ENCODE data around the gene GPR35.
"Not testable (repeated sequence)": the region's sequence is repeated elsewhere in the genome, so short reads cannot be mapped to it uniquely, and the experiment has no call there.

The GPR35 gene

GRCh38 chr2:240642806-240643092 lies 17.5 kb downstream of the GPR35 start:
- no peak for DNase-seq

DNA sequence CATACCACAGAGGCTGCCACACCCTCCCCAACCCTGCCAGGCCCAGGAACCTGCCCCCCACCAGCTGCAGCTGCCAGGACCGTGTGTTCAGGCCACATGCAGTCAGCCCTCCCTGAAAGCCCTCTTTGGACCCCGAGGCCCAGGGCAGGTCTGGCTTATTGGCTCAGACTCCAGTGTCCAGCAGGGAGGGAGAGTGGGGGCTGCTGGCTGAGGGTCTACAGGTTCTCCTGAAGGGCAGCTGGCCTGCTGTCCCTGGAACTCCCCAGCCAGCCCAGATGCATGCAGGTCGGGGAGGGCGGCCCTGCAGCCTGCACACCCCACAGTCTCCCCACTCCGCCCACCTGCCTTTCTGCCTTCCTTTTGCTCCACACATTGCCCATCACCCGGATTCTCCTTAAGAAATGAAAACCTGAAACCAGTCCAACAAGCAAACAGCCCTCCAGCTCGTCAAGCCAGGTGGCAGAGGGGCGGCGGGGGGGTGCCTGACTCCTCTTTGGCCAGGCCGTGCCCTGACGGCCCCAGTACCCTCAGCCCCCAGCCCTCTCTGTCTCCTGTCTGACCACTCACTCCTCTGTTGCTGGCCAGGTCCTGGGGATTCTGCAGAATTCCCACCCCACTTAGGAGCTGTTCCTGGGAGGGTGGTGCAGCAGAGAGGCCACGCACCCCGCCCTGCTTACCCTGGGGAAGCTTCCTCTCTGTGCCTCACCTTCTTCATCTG lies 18.0 kb downstream of the GPR35 start:
- DNase-seq, result no peak

DNA sequence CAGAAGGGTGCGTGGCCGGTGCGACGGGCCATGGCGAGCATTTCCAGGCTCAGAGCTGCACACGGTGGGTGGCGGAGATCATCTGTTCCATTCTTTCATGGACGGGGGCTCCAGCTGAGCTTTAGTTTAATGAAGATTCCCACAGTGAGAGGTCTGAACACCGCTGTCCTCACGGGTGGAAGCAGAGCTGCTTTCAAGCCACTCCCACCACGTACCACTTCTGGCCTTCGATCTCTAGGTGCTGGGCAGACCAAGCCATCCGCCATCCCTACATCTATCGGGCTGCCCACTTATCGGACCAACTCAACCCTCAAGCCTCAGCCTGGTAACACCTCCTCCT lies 18.5 kb downstream of the GPR35 start:
- DNase-seq, result no peak

- DNase-seq, result no peak
These were observed 18.9 kb downstream of the GPR35 start for GRCh38 chr2:240644171-240644651.

DNA sequence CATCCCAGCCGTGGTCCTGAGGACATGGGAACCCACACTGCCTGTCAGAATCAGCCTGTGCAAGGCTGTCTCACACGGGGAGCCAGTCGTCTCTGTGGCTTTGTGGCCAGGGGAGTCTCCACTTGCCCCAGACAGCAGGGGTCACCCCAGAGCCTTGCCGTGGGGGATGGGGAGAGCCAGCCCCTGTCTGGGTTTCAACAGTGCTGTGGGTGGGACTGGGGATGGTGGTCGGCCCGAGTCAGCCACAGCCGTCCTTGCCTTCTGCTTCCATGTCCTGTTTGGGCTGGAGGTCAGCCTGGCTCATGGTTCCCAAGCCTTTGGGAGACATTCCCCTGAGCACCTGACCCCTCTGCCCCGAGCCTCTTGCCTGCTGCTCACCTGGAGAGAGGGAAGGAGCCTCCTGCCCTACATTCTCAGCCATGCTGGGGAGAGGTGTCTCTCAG lies 19.6 kb downstream of the GPR35 start:
- no peak for DNase-seq

DNA sequence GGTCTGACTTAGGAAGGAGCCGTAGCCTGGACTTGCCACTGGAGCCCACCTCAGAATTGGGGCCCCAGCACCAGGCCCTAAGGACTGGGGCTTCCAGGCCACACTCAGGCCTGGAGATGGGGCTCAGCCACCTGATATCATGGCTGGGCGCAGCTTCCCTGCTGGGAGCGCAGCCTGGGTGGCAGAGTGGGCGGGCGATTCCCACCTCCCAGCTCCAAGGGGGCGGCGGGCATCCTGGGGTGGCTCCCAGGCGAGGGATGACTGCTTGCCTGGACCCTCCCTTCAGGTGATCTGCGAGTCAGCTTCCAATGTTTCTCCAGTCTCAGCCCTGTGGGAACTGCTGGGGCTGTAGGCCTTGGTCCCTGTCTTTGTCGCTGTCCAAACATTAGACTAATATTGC lies 20.1 kb downstream of the GPR35 start:
- DNase-seq, result no peak

DNA sequence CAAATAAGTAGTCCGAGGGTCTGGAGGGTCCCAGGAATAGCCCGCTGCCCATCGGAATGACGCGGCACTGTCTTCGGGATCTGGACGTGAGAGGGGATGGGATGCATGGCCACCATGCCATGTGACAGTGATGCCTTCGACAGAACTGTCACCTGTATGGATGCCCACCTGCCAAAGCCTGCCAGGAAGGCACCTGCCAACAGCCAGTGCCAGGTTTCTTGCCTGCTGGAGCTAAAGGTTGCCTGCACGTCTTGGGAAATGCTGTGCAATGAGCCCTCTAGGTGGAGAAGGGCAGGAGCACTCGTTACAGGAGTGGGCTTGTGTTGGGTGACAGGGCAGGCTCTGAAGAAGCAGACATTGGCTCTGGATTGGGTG lies 20.5 kb downstream of the GPR35 start:
- DNase-seq, result no peak

DNA sequence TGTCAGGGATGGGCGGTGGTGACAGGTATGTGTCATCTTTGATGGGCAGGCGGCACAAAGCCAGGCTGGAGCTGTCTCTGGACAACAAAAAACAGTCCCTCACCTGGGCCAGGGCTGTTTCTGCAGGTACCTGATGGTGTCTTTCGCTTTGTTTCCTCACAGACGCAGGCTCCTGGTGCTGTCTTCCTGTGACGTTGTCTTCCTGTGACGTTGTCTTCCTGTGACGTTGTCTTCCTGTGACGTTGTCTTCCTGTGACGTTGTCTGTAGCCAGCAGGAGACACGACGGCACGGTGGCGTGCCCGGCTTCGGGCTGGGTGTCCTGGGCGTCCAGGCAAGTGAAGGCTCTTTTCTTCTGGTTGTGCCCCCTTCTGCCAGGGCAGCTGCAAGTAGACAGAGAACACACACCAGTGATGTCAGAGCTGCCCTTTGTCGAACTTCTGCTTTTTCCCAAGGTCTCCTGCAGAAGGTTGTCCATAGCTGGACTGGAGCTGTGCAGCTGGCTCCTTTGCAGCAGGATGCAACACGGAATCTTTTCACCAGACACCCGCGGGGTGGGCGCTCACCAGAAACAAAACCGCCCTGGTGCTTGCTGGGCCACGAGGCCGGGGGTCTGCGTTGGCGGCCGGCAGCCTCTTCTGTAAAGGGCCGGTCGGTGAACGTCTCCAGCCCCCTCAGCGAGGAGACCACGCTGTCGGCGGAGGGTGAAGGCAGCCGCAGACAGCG lies 21.1 kb downstream of the GPR35 start:
- DNase-seq, result no peak

GRCh38 chr2:240646900-240647502 lies 21.7 kb downstream of the GPR35 start:
- DNase-seq, result no peak

- DNase-seq, result no peak
These were observed 22.3 kb downstream of the GPR35 start for GRCh38 chr2:240647503-240648154.

- no peak for DNase-seq
These were observed 22.9 kb downstream of the GPR35 start for GRCh38 chr2:240648155-240648649.

- DNase-seq, result no peak
These were observed 23.5 kb downstream of the GPR35 start for GRCh38 chr2:240648650-240649275.

GRCh38 chr2:240649331-240649730 lies 24.1 kb downstream of the GPR35 start:
- no peak for DNase-seq

- DNase-seq, result no peak
These were observed 25.1 kb downstream of the GPR35 start for GRCh38 chr2:240650254-240650965.

GRCh38 chr2:240651185-240651584 lies 25.9 kb downstream of the GPR35 start:
- no peak for DNase-seq

DNA sequence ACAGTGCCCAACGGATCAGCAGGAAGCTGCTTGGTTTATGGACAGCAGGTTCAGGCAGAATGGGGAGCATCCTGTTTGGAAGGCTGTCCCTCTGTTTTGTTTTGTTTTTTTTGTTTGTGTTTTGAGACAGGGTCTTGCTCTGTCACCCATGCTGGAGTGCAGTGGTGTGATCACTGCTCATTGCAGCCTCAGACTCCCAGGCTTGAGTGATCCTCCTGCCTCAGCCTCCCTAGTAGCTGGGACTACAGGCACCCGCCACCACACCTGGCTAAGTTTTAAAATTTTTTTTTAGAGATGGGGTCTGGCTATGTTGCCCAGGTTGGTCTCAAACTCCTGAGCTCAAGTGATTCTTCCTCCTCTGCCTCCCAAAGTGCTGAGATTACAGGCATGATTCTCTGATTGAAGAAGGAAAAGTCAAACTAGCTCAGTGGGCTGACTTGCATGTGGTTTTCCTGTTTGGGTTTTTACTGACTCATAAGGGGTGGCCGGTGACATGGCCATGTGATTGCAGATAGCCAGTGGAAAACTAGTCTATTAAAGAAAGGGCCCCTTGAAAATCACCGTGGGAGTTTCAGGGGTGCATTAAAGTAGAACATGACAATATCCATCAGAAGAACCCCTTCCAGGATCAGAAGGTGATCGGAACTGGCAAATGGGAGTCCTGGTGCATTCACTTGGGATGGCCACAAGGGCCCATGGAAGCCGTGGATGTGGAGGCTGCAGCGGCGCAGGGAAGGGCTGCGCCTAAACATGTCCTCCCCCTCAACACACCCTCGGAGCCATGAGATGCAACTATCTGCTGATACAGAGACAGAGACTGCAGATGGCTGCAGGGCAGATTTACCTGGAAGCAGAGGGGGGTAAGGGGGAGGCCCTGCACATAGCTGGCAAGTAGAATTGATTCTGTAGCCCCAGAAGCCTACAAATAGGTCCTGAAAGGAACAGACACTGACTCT lies 30.9 kb downstream of the GPR35 start:
- no peak for DNase-seq

DNA sequence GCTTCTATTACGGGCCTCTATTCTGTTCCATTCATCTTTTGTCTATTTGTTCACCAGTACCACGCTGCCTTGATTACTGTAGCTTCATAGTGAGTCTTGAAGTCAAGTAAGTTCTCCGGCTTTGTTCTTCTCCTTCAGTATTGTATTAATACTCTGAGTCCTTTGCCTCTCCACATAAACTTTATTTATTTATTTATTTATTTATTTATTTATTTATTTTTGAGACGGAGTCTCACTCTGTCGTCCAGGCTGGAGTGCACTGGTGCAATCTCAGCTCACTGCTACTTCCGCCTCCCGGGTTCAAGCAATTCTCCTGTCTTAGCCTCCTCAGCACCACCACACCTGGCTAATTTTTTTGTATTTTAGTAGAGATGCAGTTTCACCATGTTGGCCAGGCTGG lies 34.6 kb downstream of the GPR35 start:
- DNase-seq, result not testable (repeated sequence)

- no peak for DNase-seq
These were observed 37.4 kb downstream of the GPR35 start for GRCh38 chr2:240662681-240663080.

- no peak for DNase-seq
These were observed 38.4 kb downstream of the GPR35 start for GRCh38 chr2:240663546-240664190.

GRCh38 chr2:240664622-240665021 lies 39.3 kb downstream of the GPR35 start:
- no peak for DNase-seq

- no peak for DNase-seq
These were observed 45.1 kb downstream of the GPR35 start for GRCh38 chr2:240670402-240670801.
